ENCODE results near the gene SBF2.

Gene SBF2

DNA sequence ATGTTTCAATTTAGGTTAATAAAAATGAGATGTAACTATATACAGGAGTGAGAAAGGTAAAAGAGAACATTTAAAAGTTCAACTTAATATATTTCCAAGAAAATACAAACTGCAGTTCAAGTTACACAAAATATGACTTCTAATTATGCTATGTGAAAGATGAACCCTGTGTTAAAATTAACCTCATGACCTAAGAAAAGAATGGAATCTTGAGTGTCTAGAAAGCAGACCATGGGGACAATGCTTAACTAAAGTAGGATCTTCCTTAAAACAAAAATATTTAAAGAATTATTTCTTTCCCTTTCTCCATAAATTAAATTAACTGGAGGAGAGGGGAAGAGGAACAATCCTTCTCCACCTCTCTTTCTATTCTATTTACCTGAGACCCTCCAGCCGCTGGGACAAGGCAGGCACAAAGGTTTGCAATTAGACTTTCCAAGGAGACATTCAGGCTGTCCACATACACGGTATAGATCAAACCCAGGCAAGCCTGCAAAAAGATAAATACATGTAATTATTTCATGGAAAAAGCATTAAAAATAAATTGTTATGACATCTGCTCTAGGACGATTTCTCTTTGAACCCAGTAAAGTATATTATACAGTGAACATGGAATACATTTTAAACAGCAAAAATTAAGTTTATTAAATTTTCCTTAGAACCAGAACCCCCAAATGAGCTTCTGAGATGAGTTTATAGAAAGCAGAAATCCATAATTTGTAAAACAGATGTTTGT lies 264.5 kb downstream of the SBF2 start:
- no peak overlapping the region for H3K9ac ChIP-seq (ENCODE audit: low read length)
- no peak overlapping the region for H2AFZ ChIP-seq (ENCODE audit: low read length)
- H3K4me2 ChIP-seq (ENCODE audit: low read length), result no peak overlapping the region
- no peaks in the 10 kb centered on the region for H3K79me2 ChIP-seq (ENCODE audit: insufficient read depth, low read length)
- no peak overlapping the region for H3K4me3 ChIP-seq (ENCODE audit: low read depth, low read length, poor library complexity, severe bottlenecking)
- no peaks in the 10 kb centered on the region for H3K4me1 ChIP-seq (ENCODE audit: insufficient read depth, low read length, severe bottlenecking)
- H3K9me2 ChIP-seq (ENCODE audit: low read depth, low read length), result no peaks in the 10 kb centered on the region
- H3K36me3 ChIP-seq (ENCODE audit: insufficient read depth, low read length), result no peaks in the 10 kb centered on the region
- H4K20me1 ChIP-seq (ENCODE audit: insufficient read depth, low read length), result no peaks in the 10 kb centered on the region
- H3K27me3 ChIP-seq (ENCODE audit: insufficient read depth, low read length), result no peaks in the 10 kb centered on the region
- TF ChIP-seq, protein P1, sequence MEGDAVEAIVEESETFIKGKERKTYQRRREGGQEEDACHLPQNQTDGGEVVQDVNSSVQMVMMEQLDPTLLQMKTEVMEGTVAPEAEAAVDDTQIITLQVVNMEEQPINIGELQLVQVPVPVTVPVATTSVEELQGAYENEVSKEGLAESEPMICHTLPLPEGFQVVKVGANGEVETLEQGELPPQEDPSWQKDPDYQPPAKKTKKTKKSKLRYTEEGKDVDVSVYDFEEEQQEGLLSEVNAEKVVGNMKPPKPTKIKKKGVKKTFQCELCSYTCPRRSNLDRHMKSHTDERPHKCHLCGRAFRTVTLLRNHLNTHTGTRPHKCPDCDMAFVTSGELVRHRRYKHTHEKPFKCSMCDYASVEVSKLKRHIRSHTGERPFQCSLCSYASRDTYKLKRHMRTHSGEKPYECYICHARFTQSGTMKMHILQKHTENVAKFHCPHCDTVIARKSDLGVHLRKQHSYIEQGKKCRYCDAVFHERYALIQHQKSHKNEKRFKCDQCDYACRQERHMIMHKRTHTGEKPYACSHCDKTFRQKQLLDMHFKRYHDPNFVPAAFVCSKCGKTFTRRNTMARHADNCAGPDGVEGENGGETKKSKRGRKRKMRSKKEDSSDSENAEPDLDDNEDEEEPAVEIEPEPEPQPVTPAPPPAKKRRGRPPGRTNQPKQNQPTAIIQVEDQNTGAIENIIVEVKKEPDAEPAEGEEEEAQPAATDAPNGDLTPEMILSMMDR (IDR thresholded peaks at IDR 0.05; ENCODE audit: low read length), result no peak
- TF ChIP-seq EZH2 (IDR thresholded peaks at IDR 0.05; ENCODE audit: borderline replicate concordance, low read length), result no peak
- no peaks in the 10 kb centered on the region for H3F3A ChIP-seq (ENCODE audit: insufficient read depth, low read length)
- no peak overlapping the region for H3K27ac ChIP-seq (ENCODE audit: low read depth, low read length, poor library complexity, severe bottlenecking)
- H3K9me3 ChIP-seq (ENCODE audit: low read length), result no peaks in the 10 kb centered on the region

DNA sequence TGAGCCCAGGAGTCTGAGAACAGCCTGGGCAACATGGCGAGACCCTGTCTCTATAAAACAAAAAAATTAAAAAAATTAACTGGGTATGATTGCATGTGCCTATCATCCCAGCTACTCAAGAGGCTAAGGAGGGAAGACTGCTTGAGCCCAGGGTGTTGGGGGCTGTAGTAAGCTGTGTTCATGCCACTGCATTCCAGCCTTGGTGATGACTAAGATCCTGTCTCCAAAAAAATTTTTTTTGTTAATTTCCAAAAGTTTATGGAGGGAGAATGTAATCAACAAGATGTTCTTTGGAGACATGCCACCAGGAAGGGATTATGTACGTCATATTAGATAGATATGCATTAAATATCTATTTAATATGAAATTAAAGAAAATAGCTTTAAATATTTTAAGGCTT lies 267.5 kb downstream of the SBF2 start:
- TF ChIP-seq EZH2 (IDR thresholded peaks at IDR 0.05; ENCODE audit: borderline replicate concordance, low read length), result no peak
- TF ChIP-seq, protein P1 (IDR thresholded peaks at IDR 0.05; ENCODE audit: low read length), result no peak
- H3K27me3 ChIP-seq (ENCODE audit: insufficient read depth, low read length), result no peaks in the 10 kb centered on the region

DNA sequence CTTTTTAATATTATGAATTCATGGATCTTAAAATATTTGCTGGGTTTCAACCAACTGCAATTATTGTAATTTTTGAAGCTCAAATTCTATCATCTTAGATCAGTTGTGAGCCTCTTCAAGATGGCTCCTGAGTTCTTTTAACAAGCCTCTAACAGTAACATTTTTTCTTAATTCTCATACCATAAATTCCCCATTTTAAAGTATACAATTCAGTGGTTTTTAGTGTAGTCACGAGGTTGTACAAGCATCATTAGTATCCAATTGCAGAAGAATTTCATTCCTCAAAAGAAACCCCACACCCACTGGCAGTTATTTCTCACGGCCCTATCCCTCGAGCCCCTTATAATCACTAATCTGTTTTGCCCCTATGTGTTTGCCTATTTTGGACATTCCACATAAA lies 270.8 kb downstream of the SBF2 start:
- H3F3A ChIP-seq (ENCODE audit: insufficient read depth, low read length), result no peaks in the 10 kb centered on the region
- no peak overlapping the region for H2AFZ ChIP-seq (ENCODE audit: low read length)
- H3K27me3 ChIP-seq (ENCODE audit: insufficient read depth, low read length), result no peaks in the 10 kb centered on the region
- H3K36me3 ChIP-seq (ENCODE audit: insufficient read depth, low read length), result no peaks in the 10 kb centered on the region
- no peak overlapping the region for H3K27ac ChIP-seq (ENCODE audit: low read depth, low read length, poor library complexity, severe bottlenecking)
- H3K4me1 ChIP-seq (ENCODE audit: insufficient read depth, low read length, severe bottlenecking), result no peaks in the 10 kb centered on the region
- no peak overlapping the region for H3K4me2 ChIP-seq (ENCODE audit: low read length)
- H3K9me3 ChIP-seq (ENCODE audit: low read length), result no peaks in the 10 kb centered on the region
- TF ChIP-seq EZH2 (IDR thresholded peaks at IDR 0.05; ENCODE audit: borderline replicate concordance, low read length), result no peak
- TF ChIP-seq, protein P1 (IDR thresholded peaks at IDR 0.05; ENCODE audit: low read length), result no peak
- no peak overlapping the region for H3K9ac ChIP-seq (ENCODE audit: low read length)
- no peaks in the 10 kb centered on the region for H3K9me2 ChIP-seq (ENCODE audit: low read depth, low read length)
- no peaks in the 10 kb centered on the region for H3K79me2 ChIP-seq (ENCODE audit: insufficient read depth, low read length)
- no peaks in the 10 kb centered on the region for H4K20me1 ChIP-seq (ENCODE audit: insufficient read depth, low read length)
- no peak overlapping the region for H3K4me3 ChIP-seq (ENCODE audit: low read depth, low read length, poor library complexity, severe bottlenecking)

More for the DNA sequence above, 267.5 kb downstream of the SBF2 start:
- Histone ChIP-seq H3K9ac (ENCODE audit: low read length) (no peak overlapping the region), H3K79me2 (ENCODE audit: insufficient read depth, low read length) (no peaks in the 10 kb centered on the region), H3K36me3 (ENCODE audit: insufficient read depth, low read length) (no peaks in the 10 kb centered on the region), H3K27ac (ENCODE audit: low read depth, low read length, poor library complexity, severe bottlenecking) (no peak overlapping the region), H4K20me1 (ENCODE audit: insufficient read depth, low read length) (no peaks in the 10 kb centered on the region), H2AFZ (ENCODE audit: low read length) (no peak overlapping the region), H3K4me1 (ENCODE audit: insufficient read depth, low read length, severe bottlenecking) (no peaks in the 10 kb centered on the region), H3K9me2 (ENCODE audit: low read depth, low read length) (no peaks in the 10 kb centered on the region), H3F3A (ENCODE audit: insufficient read depth, low read length) (no peaks in the 10 kb centered on the region), H3K4me3 (ENCODE audit: low read depth, low read length, poor library complexity, severe bottlenecking) (no peak overlapping the region), H3K9me3 (ENCODE audit: low read length) (no peaks in the 10 kb centered on the region), H3K4me2 (ENCODE audit: low read length) (no peak overlapping the region)

All from OCI-LY1 (cell line).